ENCODE results near the gene FGF11.
"Not testable (repeated sequence)": the region's sequence is repeated elsewhere in the genome, so short reads cannot be mapped to it uniquely, and the experiment has no call there.

DNA sequence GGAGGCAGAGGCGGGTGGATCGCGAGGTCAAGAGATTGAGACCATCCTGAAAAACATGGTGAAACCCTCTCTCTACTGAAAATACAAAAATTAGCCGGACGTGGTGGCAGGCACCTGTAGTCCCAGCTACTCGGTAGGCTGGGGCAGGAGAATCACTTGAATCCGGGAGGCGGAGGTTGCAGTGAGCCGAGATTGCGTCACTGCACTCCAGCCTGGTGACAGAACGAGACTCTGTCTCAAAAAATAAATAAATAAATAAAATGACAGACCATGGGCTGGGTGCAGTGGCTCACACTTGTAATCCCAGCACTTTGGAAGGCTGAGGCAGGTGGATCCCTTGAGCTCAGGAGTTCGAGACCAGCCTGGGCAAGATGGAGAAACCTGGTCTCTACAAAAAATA is 30.5 kb downstream of the FGF11 start:
- TF ChIP-seq POLR2A, POLR2AphosphoS5, EP300 (IDR thresholded peaks at IDR 0.05): not testable (repeated sequence)
- TF ChIP-seq, protein P1, sequence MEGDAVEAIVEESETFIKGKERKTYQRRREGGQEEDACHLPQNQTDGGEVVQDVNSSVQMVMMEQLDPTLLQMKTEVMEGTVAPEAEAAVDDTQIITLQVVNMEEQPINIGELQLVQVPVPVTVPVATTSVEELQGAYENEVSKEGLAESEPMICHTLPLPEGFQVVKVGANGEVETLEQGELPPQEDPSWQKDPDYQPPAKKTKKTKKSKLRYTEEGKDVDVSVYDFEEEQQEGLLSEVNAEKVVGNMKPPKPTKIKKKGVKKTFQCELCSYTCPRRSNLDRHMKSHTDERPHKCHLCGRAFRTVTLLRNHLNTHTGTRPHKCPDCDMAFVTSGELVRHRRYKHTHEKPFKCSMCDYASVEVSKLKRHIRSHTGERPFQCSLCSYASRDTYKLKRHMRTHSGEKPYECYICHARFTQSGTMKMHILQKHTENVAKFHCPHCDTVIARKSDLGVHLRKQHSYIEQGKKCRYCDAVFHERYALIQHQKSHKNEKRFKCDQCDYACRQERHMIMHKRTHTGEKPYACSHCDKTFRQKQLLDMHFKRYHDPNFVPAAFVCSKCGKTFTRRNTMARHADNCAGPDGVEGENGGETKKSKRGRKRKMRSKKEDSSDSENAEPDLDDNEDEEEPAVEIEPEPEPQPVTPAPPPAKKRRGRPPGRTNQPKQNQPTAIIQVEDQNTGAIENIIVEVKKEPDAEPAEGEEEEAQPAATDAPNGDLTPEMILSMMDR (IDR thresholded peaks at IDR 0.05): not testable (repeated sequence)
